Thoracic aorta (tissue), 2 donors: ENCODE measurements around the gene RPGRIP1L. TPM values are rescaled to one million over a fixed set of nuclear protein-coding genes. Genes with fewer than 3 reads are reported as not detected.
A peak's percentile ranks its signal among the peaks of the same experiment; 100 is the strongest.

Experiments used
- ATAC-seq: fragments of 150-250 bp; one replicate; pipeline ENCODE4 v1.8.0; 2017; ENCODE audit warnings: low read depth; ENCODE audit not compliant: insufficient number of reproducible peaks, low FRiP score
- DNase-seq: peaks from one replicate; pipeline ENCODE4 v3.0.0-alpha.2; 2020; ENCODE audit warnings: low spot score
- H3K27ac ChIP-seq, 2 donors: fragments of 200-600 bp; sonication (generic); 1 replicate in 1 of 2; 2 replicates in 1 of 2; pipeline ENCODE4 v1.5.1; 2016; ENCODE audit warnings: mild to moderate bottlenecking in 2 of 2, moderate library complexity in 2 of 2
- H3K27me3 ChIP-seq: fragments of 200-600 bp; sonication (generic); replicated peaks from 2 replicates; pipeline ENCODE4 v1.6.0; 2016; ENCODE audit warnings: mild to moderate bottlenecking; ENCODE audit not compliant: insufficient read depth
- H3K36me3 ChIP-seq: fragments of 200-600 bp; sonication (generic); one replicate; pipeline ENCODE4 v1.5.1; 2016
- H3K4me1 ChIP-seq, 2 donors: fragments of 200-600 bp; sonication (generic); 1 replicate in 1 of 2; 2 replicates in 1 of 2; pipeline versions ENCODE4 v1.5.1 to v1.6.0; 2016; ENCODE audit warnings: low read depth in 2 of 2, mild to moderate bottlenecking in 1 of 2; ENCODE audit not compliant: control insufficient read depth in 1 of 2
- H3K4me3 ChIP-seq: fragments of 200-600 bp; sonication (generic); 2 replicates; pipeline ENCODE4 v1.5.1; 2016; ENCODE audit warnings: mild to moderate bottlenecking
- H3K9me3 ChIP-seq: fragments of 200-600 bp; sonication (generic); 2 replicates; pipeline ENCODE4 v1.5.1; 2016
- CTCF ChIP-seq: fragments of 200-600 bp; sonication (generic); IDR thresholded peaks from one replicate; pipeline ENCODE4 v1.5.1; 2019; ENCODE audit warnings: antibody characterized with exemption
- total RNA-seq, 2 donors: library from RNA; depleted of rRNA; stranded (reverse); fragments of >200 nt; gene quantifications; one replicate each; pipeline versions ENCODE4 v1.1.0 to v1.2.3, GENCODE V29; 2016

RPGRIP1L gene
- total RNA-seq, 2 donors from 2014 or later, result 3.4 to 9.1 TPM

- H3K36me3 ChIP-seq, result no peaks in the 10 kb centered on the region
- H3K4me1 ChIP-seq, result peaks cover 12 to 26% of the 10 kb centered on the region in 2 donors
- no peak overlapping the region for H3K4me3 ChIP-seq
- peaks cover 4% of the 10 kb centered on the region for H3K9me3 ChIP-seq
- ATAC-seq (no peak), DNase-seq (no peak)
- H3K27me3 ChIP-seq, result no peaks in the 10 kb centered on the region
- no peak for TF ChIP-seq CTCF
- peak overlapping the region in 1 of 2 donors; percentile 42 for H3K27ac ChIP-seq
Measured at GRCh38 chr16:53744449-53744848, 40.8 kb upstream of the RPGRIP1L start.

- TF ChIP-seq CTCF, result peak; percentile 41
- Histone ChIP-seq H3K9me3 (peaks cover 4% of the 10 kb centered on the region), H3K4me1 (peaks cover 12 to 26% of the 10 kb centered on the region in 2 donors), H3K27ac (no peak overlapping the region), H3K27me3 (no peaks in the 10 kb centered on the region), H3K4me3 (no peak overlapping the region), H3K36me3 (no peaks in the 10 kb centered on the region)
- ATAC-seq (no peak), DNase-seq (no peak)
Measured at GRCh38 chr16:53743149-53743566, 39.5 kb upstream of the RPGRIP1L start.

- Histone ChIP-seq H3K4me1 (peaks cover 12 to 26% of the 10 kb centered on the region in 2 donors), H3K9me3 (no peaks in the 10 kb centered on the region), H3K4me3 (no peak overlapping the region), H3K27ac (no peak overlapping the region), H3K27me3 (no peaks in the 10 kb centered on the region), H3K36me3 (no peaks in the 10 kb centered on the region)
- no peak for ATAC-seq
- DNase-seq, result no peak
- no peak for TF ChIP-seq CTCF
Measured at GRCh38 chr16:53741546-53741945, 37.9 kb upstream of the RPGRIP1L start.

- DNase-seq (no peak), ATAC-seq (no peak)
- TF ChIP-seq CTCF, result no peak
- Histone ChIP-seq H3K4me3 (no peak overlapping the region), H3K27ac (no peak overlapping the region), H3K36me3 (no peaks in the 10 kb centered on the region), H3K4me1 (peaks cover 9 to 22% of the 10 kb centered on the region in 2 donors), H3K9me3 (no peaks in the 10 kb centered on the region), H3K27me3 (no peaks in the 10 kb centered on the region)
Measured at GRCh38 chr16:53740933-53741531, 37.4 kb upstream of the RPGRIP1L start.

- no peak for ATAC-seq
- no peak for TF ChIP-seq CTCF
Measured at GRCh38 chr16:53740476-53740875, 36.8 kb upstream of the RPGRIP1L start.

More at GRCh38 chr16:53740476-53740875, 36.8 kb upstream of the RPGRIP1L start:
- no peaks in the 10 kb centered on the region for H3K27me3 ChIP-seq
- no peaks in the 10 kb centered on the region for H3K9me3 ChIP-seq
- no peak overlapping the region for H3K4me3 ChIP-seq
- peaks cover 8 to 16% of the 10 kb centered on the region in 2 donors for H3K4me1 ChIP-seq
- DNase-seq, result no peak
- H3K27ac ChIP-seq, result no peak overlapping the region
- H3K36me3 ChIP-seq, result no peaks in the 10 kb centered on the region
